ENCODE results near the gene HPD.
"Not testable (repeated sequence)": the region's sequence is repeated elsewhere in the genome, so short reads cannot be mapped to it uniquely, and the experiment has no call there.

The HPD gene

GRCh38 chr12:121861636-121862254 is 3.1 kb upstream of the HPD start:
- DNase-seq (ENCODE audit: low spot score) = no peak

GRCh38 chr12:121860699-121861098 is 2.0 kb upstream of the HPD start:
- not testable (repeated sequence) for DNase-seq (ENCODE audit: low spot score)

- no peak for DNase-seq (ENCODE audit: low spot score)
Observed at GRCh38 chr12:121860257-121860656, 1.6 kb upstream of the HPD start.

GRCh38 chr12:121858318-121858661 is 369 bp downstream of the HPD start:
- no peak for DNase-seq (ENCODE audit: low spot score)

DNA sequence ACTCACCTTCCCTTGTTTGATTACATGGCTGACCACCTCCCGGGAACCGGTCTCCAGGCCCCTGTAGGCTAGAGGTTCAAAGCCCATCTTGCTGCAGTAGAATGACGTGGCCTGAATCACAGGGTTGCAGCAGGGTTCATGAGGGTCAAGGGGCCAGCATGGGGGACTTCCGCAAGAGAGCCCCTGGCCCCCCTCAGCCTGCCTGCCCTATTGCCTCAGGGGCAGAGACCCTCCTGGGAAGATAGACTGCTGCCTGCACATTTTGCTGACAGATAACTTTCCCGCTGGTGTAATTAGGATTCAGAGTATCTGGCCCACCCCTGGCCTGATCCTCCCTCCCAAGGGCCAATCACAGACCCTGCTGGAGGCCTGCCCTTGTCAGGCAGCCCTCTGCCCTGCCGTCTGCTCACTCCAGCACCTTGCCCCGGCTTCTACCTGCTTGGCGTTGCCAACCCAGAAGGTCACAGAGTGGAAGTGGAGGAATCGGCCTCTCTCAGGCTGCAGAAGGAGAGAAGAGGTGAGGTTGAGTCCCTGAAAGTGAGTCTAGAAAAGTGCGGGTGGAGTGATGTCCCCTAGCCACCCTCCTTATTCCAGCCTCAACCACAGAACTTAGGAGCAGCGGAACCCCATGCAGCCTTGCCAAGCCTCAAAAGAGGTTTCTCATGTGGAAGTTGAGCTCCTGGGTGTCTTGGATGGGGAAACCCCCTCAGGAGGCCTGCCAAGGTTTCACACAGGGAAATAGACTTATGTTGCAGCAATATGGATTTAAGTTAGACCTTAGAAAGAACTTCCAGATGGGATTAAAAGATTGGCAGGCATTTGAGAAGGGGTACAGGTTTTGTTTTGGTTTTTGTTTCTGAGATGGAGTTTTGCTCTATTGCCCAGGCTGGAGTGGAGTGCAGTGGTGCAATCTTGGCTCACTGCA is 1.1 kb downstream of the HPD start:
- no peak for DNase-seq (ENCODE audit: low spot score)

DNA sequence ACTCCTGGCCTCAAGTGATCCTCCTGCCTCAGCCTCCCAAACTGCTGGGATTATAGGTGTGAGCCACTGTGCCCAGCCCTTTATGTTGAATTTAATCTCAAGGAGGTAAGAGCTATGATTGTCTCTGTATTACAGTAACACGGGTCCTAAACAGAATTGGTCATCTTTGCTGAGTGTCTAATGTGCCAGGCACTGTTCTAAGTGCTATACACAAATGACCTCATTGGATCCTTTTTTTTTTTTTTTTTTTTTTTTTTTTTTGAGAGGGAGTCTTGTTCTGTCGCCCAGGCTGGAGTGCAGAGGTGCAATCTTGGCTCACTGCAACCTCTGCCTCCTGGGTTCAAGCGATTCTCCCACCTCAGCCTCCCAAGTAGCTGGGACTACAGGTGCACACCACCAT is 6.3 kb downstream of the HPD start:
- peak; percentile 26 for DNase-seq (ENCODE audit: low spot score)

- DNase-seq (ENCODE audit: low spot score) = no peak
Observed at GRCh38 chr12:121849665-121850064, 9.0 kb downstream of the HPD start.

DNA sequence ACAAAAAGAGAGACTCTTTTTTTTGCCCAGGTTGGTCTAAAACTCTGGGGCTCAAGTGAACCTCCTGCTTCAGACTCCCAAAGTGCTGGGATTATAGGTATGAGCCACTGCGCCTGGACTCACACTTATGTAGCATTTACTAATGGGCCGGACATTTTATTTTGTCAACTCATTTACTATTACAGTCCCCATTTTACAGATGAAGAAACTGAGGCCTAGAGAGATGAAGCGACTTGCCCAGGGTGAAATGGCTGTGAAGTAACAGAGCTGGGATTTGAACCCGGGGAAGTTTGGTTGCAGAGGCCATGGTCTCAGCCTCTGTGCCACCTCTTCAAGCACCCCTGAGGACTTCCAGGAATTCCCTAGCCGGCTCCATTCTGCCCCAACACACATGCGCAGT is 9.4 kb downstream of the HPD start:
- DNase-seq (ENCODE audit: low spot score) = no peak

DNA sequence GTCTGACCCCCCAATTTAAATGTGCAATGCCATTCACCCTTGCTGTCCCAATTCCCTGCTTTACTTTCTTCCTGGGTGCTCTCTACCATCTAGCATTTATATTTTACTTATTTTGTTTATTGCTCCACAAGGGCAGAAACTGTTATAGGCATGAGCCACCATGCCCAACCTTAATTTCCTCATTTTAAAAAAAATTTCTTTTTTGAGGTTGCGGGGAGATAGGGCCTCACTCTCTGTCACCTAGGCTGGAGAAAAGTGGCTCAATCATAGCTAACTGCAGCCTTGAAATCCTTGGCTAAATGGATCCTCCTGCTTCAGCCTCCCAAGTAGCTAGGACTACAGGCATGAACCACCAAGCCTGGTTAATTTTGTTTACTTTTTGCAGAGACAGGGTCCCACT is 13.0 kb downstream of the HPD start:
- no peak for DNase-seq (ENCODE audit: low spot score)

GRCh38 chr12:121843236-121843982 is 15.2 kb downstream of the HPD start:
- no peak for DNase-seq (ENCODE audit: low spot score)

DNA sequence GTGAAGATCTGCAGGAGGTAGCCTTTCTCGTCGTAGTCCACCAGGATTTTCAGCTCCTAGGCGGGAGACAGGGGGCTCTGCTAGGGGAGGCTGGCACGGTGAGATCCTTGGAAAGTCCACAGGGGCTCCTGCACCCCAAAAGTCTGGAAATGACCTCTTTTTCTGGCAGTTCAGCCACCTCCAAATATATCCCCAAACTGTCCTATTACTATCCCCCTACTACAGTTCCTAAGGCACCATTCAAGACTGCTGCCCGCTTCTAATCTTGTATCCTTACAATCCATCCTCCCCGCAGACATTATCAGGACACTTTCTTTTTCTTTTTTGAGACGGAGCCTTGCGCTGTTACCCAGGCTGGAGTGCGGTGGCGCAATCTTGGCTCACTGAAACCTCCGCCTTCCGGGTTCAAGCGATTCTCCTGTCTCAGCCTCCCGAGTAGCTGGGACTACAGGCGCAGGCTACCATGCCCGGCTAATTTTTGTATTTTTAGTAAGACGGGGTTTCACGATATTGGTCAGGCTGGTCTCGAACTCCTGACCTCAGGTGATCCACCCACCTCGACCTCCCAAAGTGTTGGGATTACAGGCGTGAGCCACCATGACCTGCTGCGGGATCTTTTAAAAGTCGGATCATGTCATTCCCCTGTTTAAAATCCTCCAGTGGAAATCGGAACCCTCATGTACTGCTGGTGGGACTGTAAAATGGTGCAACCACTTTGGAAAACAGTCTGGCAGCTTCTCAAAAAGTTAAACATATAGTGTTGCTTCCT is 18.5 kb downstream of the HPD start:
- DNase-seq (ENCODE audit: low spot score) = peak; percentile 17

DNA sequence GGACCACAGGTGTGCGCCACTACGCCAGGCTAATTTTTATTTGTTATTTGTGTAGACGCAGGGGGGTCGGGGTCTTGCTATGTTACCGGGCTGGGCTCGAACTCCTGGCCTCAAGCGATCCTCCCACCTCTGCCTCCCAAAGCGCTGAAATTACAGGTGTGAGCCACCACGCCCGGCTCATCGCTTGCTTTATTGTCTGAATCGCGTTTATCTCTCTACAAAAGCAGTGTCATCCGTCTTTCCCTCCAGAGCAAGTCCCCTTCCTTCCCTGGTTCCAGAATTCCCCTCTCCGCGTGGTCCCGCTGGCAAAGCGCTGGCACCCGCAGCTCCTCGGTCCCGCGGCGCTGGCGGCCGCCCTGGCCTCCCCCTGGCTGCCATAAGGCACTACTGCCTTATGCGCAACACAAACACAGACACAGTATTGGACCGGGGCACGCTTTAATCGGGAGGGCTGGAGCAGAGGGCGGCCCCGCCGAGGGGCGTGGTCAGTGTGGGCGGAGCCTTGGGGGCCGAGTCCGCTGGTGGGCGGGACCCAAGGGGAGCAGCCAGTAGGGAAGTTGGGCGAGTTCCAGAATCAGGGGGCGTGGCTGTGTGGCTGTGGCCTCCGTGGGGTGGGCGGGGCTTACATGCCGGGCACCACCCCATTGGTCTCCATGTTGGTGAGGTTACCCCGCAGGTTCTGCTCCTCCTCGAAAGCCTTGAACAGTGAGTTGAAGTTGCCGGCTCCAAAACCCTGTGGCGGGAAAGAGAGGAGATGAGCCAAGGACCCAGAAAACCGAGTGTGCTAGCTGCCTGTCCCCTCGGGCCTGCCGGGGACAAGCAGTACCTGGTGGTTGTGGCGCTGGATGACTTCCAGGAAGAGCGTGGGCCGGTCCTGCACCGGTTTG is 19.3 kb downstream of the HPD start:
- peak; percentile 95 for DNase-seq (ENCODE audit: low spot score)

- DNase-seq (ENCODE audit: low spot score) = peak; percentile 23
Observed at GRCh38 chr12:121838126-121838525, 20.5 kb downstream of the HPD start.

GRCh38 chr12:121837680-121838079 is 21.0 kb downstream of the HPD start:
- DNase-seq (ENCODE audit: low spot score) = peak; percentile 17

DNA sequence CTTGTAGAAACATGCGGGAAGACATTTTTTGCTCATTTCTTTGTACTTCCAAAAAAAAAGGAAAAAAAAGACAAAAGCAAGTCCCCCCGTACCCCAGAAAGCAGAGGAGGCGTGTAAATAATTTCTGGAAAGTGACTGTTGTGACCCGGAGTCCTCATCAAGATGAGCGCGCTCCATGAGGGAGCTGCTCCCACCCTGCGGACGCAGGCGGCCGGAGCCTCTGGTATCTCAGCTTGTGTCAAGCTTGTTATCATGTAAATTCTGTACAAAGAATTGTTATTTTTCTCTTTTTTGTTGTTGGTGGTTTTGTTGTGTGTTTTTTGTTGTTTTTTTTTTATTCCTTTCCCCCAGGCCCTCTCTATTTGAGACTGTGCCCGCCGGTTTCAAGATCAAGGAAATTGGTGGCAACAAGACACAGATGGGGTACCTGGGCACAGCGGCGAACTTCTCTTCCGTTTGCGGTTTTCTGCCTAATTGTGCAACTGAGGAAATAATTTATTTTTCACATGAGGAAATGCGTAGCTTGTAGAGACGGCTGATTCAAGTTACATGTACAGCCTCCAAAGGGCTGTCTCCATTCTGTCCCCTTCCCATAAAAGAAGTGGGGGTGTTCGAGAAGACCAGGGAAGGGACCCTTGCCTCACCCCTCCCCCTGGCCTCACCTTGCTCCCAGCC is 27.0 kb downstream of the HPD start:
- DNase-seq (ENCODE audit: low spot score) = no peak

DNA sequence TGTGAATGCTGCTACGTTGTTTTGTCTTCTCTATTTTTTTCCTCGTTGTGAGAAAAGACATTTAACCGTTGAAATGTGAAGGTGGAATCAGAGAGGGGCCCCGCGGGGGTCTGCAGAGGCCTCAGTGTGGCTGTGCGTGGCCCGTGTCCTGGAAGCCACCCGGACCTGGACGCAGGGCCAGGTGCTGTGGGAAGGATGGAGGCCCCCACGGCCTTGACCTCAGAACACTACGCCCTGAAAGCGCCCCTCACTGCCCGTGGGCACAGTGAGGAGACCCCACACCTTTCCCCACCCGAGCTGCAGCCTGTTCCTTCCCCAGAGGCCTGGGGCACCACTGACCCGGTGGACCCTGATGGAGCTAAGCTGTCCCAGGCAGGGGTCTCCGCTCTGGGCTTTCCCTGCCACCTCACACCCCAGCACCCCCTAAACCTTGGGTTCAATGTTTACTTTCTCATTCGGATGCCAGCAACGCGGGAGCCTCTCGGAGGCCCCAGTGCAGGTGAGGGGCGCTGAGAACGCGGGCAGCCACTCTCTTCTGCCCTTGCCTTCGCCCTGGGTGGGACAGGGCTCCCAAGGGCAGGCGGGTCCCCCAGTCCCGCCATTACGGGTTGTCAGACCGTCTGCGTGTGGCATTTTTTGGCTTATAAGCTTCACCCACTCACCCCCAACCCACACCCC is 27.9 kb downstream of the HPD start:
- DNase-seq (ENCODE audit: low spot score) = no peak

GRCh38 chr12:121830134-121830533 is 28.5 kb downstream of the HPD start:
- no peak for DNase-seq (ENCODE audit: low spot score)

GRCh38 chr12:121829250-121829918 is 29.3 kb downstream of the HPD start:
- no peak for DNase-seq (ENCODE audit: low spot score)

DNA sequence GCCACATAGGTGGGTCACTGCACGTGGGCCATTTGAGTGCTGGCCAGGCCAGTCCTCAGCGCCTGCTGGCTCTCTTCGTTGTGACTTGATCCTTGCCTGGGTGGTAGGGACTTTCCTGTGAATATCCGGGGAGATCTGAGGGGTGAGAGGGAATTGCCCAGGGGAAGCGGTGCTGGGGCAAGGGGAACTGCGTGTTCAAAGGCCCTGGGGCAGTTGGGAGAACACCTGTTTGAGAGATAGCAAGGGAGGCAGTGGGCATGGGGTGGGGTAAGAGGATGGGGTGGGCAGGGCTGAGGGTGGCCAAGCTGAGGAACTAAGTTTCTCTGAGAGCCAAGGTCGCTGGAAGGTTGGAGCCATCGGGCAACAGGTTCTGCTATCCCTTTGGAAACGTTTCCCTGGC is 29.8 kb downstream of the HPD start:
- no peak for DNase-seq (ENCODE audit: low spot score)

Measured in RKO (cell line).